Chondrocyte (in vitro differentiated cells): ENCODE measurements around the gene DOCK3. TPM values are rescaled to one million over a fixed set of nuclear protein-coding genes. Genes with fewer than 3 reads are reported as not detected.

Source experiments
- DNase-seq: peaks from one replicate; pipeline ENCODE4 v3.0.0; 2021; ENCODE audit warnings: mixed read lengths, low spot score
- H3K27ac Mint-ChIP-seq: one replicate; pipeline ENCODE4 v1.8.0; 2021; ENCODE audit warnings: mild to moderate bottlenecking, moderate library complexity, mixed read lengths; ENCODE audit not compliant: unreplicated experiment
- H3K27me3 Mint-ChIP-seq: 2 replicates; pipeline ENCODE4 v1.8.0; 2021; ENCODE audit warnings: low read depth, mixed read lengths
- H3K36me3 Mint-ChIP-seq: 2 replicates; pipeline ENCODE4 v1.8.0; 2021; ENCODE audit warnings: low read depth, mixed read lengths
- H3K4me1 Mint-ChIP-seq: 2 replicates; pipeline ENCODE4 v1.8.0; 2021; ENCODE audit warnings: low read depth, mild to moderate bottlenecking, mixed read lengths
- H3K4me3 Mint-ChIP-seq: one replicate; pipeline ENCODE4 v1.8.0; 2021; ENCODE audit warnings: mild to moderate bottlenecking, moderate library complexity, mixed read lengths; ENCODE audit not compliant: unreplicated experiment
- H3K9me3 Mint-ChIP-seq: 2 replicates; pipeline ENCODE4 v1.8.0; 2021; ENCODE audit warnings: low read depth, mixed read lengths
- CTCF ChIP-seq: fragments of 200-600 bp; sonication (generic); IDR thresholded peaks from 2 replicates; pipeline ENCODE4 v1.5.0; 2021; ENCODE audit warnings: antibody characterized with exemption, mild to moderate bottlenecking, moderate library complexity
- total RNA-seq: library from RNA; stranded (reverse); gene quantifications from 3 replicates; pipeline ENCODE4 v1.2.1, GENCODE V29; 2021

DOCK3 gene
- total RNA-seq, 1 donor from 2014 or later, result 0.25 TPM

- Mint-ChIP-seq H3K9me3 (peaks cover 32% of the 10 kb centered on the region), H3K36me3 (peaks cover 2% of the 10 kb centered on the region), H3K4me3 (no peak overlapping the region), H3K27ac (no peak overlapping the region), H3K4me1 (no peaks in the 10 kb centered on the region), H3K27me3 (no peaks in the 10 kb centered on the region)
- TF ChIP-seq CTCF, result no peak
- no peak for DNase-seq
These were observed 130.6 kb downstream of the DOCK3 start for GRCh38 chr3:50805321-50805720.

GRCh38 chr3:50806031-50806430 is 131.3 kb downstream of the DOCK3 start:
- no peak for DNase-seq
- TF ChIP-seq CTCF, result no peak
- H3K4me3 Mint-ChIP-seq, result no peak overlapping the region
- H3K27ac Mint-ChIP-seq, result no peak overlapping the region
- no peaks in the 10 kb centered on the region for H3K4me1 Mint-ChIP-seq
- H3K9me3 Mint-ChIP-seq, result peaks cover 25% of the 10 kb centered on the region
- H3K36me3 Mint-ChIP-seq, result peaks cover 2% of the 10 kb centered on the region
- H3K27me3 Mint-ChIP-seq, result peaks cover under 1% of the 10 kb centered on the region

- peaks cover 3% of the 10 kb centered on the region for H3K27me3 Mint-ChIP-seq
- H3K36me3 Mint-ChIP-seq, result no peaks in the 10 kb centered on the region
- H3K4me3 Mint-ChIP-seq, result no peak overlapping the region
- H3K27ac Mint-ChIP-seq, result no peak overlapping the region
- TF ChIP-seq CTCF, result no peak
- H3K4me1 Mint-ChIP-seq, result no peaks in the 10 kb centered on the region
- H3K9me3 Mint-ChIP-seq, result peaks cover 17% of the 10 kb centered on the region
- DNase-seq, result no peak
These were observed 132.1 kb downstream of the DOCK3 start for GRCh38 chr3:50806806-50807205.

GRCh38 chr3:50807266-50807665 is 132.5 kb downstream of the DOCK3 start:
- H3K36me3 Mint-ChIP-seq, result no peaks in the 10 kb centered on the region
- TF ChIP-seq CTCF, result no peak
- no peak overlapping the region for H3K4me3 Mint-ChIP-seq
- H3K4me1 Mint-ChIP-seq, result no peaks in the 10 kb centered on the region
- no peak overlapping the region for H3K27ac Mint-ChIP-seq
- DNase-seq, result no peak
- H3K27me3 Mint-ChIP-seq, result peaks cover 3% of the 10 kb centered on the region
- H3K9me3 Mint-ChIP-seq, result peaks cover 13% of the 10 kb centered on the region

- H3K4me3 Mint-ChIP-seq, result no peak overlapping the region
- DNase-seq, result no peak
- H3K36me3 Mint-ChIP-seq, result no peaks in the 10 kb centered on the region
- peaks cover 7% of the 10 kb centered on the region for H3K27me3 Mint-ChIP-seq
- no peak for TF ChIP-seq CTCF
- H3K9me3 Mint-ChIP-seq, result no peaks in the 10 kb centered on the region
- no peaks in the 10 kb centered on the region for H3K4me1 Mint-ChIP-seq
- no peak overlapping the region for H3K27ac Mint-ChIP-seq
These were observed 137.2 kb downstream of the DOCK3 start for GRCh38 chr3:50811893-50812292.
